ENCODE data around the gene SLC16A11. TPM values are rescaled to one million over a fixed set of nuclear protein-coding genes. Genes with fewer than 3 reads are reported as not detected.

The SLC16A11 gene
- total and polyA plus RNA-seq, 9 of the 15 experiments (the other 6 are each of a cell fraction or from before 2014, with no cell fraction given) = not detected

GRCh38 chr17:7029659-7030058 lies 14.2 kb downstream of the SLC16A11 start:
- no peaks in the 10 kb centered on the region for H3K9me1 ChIP-seq (ENCODE audit: control insufficient read depth, insufficient read depth, low read length)
- BruUV-seq (replicated peaks) = no TSS peak
- H3K36me3 ChIP-seq (ENCODE audit: control insufficient read depth, insufficient read depth, low read length) = peaks cover 10% of the 10 kb centered on the region; the same call in 2 of the 3 replicates
- no peaks in the 10 kb centered on the region for H4K20me1 ChIP-seq (replicated peaks; ENCODE audit: control insufficient read depth, insufficient read depth, low read length)
- WGBS (ENCODE audit: insufficient coverage, low coverage, missing lambda C conversion rate) = 61% methylated on average over 8 of the region's 8 CpGs
- POLR2A ChIA-PET = no interaction called here
- no peak overlapping the region for H3K4me3 ChIP-seq
- peaks cover 9% of the 10 kb centered on the region for H3K79me2 ChIP-seq (ENCODE audit: control insufficient read depth, insufficient read depth, low read length)
- no peak overlapping the region for H3K9ac ChIP-seq (ENCODE audit: insufficient read depth in 1 of 2, low read depth in 2 of 2, low read length in 2 of 2)
- H3K4me2 ChIP-seq (ENCODE audit: insufficient read depth, low read length) = no peak overlapping the region
- TF ChIP-seq GABPA (tag; conservative IDR thresholded peaks at IDR 0.05; ENCODE audit: low read depth) (peak; percentile 61), E2F6 (IDR thresholded peaks at IDR 0.05; ENCODE audit: borderline replicate concordance in 1 of 2, extremely low read depth in 1 of 2, insufficient read depth in 1 of 2, insufficient read length in 1 of 2, low read depth in 1 of 2, low read length in 1 of 2, poor library complexity in 1 of 2, severe bottlenecking in 1 of 2) (peak in 1 of 2 experiments; percentile 37), CREM (IDR thresholded peaks at IDR 0.05; ENCODE audit: low read depth) (peak; percentile 20; the same call in 1 of the 2 replicates), ZNF121 (CRISPR knock-in tag; conservative IDR thresholded peaks at IDR 0.05) (no peak)
- in situ Hi-C loops (cut with MboI) = loop anchor here (25.0 kb wide), 1 partner anchor 533 kb away; the partner anchor contains the start of genes SENP3 and TNFSF13
- peaks cover 10 to 25% of the 10 kb centered on the region in 2 experiments for H3K4me1 ChIP-seq (replicated peaks in 1 of 2; ENCODE audit: control insufficient read depth in 2 of 2, insufficient read depth in 2 of 2, low read length in 2 of 2)
- H3K9me3 ChIP-seq (replicated peaks; ENCODE audit: control insufficient read depth, insufficient read depth, low read depth, low read length) = no peaks in the 10 kb centered on the region
- H3K27me3 ChIP-seq (ENCODE audit: control insufficient read depth in 2 of 2, insufficient read depth in 2 of 2, low read length in 2 of 2) = no peaks in the 10 kb centered on the region
- H3K27ac ChIP-seq (ENCODE audit: extremely low read depth, low read depth, low read length) = no peak overlapping the region; the same call in 2 of the 3 replicates
- intact Hi-C loops (cut with micrococcal nuclease) = no loop called here
- ATAC-seq (no peak), DNase-seq (ENCODE audit: extremely low read depth in 1 of 4, low spot score in 3 of 4) (no peak), FAIRE-seq (no peak)
- CTCF ChIA-PET (ENCODE audit: low intra/inter-chr PET ratio) = no interaction called here
- H2AFZ ChIP-seq (ENCODE audit: low read depth, low read length) = peak overlapping the region; percentile 51; the same call in 1 of the 2 replicates
